Left renal pelvis (tissue), 4 donors: ENCODE data around the gene HSD17B8. TPM values are rescaled to one million over a fixed set of nuclear protein-coding genes. Genes with fewer than 3 reads are reported as not detected.

Experiments used
- DNase-seq, 4 donors: peaks; one replicate each; pipeline ENCODE4 v3.0.0-alpha.2; 2013; ENCODE audit warnings: low read depth in 4 of 4, low spot score in 3 of 4
- polyA plus RNA-seq, 4 donors: library from polyadenylated mRNA; unstranded; fragments of 120-200 nt; gene quantifications; one replicate each; pipeline ENCODE4 v1.2.1, GENCODE V29; 2013; ENCODE audit not compliant: insufficient read length in 4 of 4

HSD17B8 gene
- 10 to 100 TPM; 10.7 to 29.1 (median 22.2) TPM for polyA plus RNA-seq

- peak in 3 of 4 donors; percentile 79 to 85 (median 81) for DNase-seq
These were observed at the start of gene HSD17B8 for GRCh38 chr6:33204415-33205190. Gene HSD17B8, plus strand, starts transcription at chr6:33204655. Its CDS starts 14 bp downstream, at chr6:33204669.

DNA sequence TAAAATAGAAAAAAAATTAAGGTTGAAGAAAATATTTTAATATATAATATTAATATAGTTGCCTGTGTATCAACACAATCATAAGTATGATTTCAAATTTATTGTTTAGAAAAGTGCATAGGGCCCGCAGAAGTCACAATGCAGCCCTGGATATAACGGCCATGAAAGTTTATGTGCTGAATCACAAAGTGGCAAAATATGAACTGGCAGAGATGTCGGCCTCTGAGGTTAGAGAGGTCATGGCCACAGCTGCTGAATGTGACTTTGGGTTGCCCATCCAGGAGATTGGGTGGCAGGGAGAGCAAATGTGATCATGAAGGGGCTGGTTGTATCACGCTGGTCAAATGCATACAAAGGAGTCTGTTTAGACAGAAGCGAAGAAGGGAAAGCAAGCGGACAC, 47.9 kb upstream of the HSD17B8 start:
- no peak for DNase-seq

DNA sequence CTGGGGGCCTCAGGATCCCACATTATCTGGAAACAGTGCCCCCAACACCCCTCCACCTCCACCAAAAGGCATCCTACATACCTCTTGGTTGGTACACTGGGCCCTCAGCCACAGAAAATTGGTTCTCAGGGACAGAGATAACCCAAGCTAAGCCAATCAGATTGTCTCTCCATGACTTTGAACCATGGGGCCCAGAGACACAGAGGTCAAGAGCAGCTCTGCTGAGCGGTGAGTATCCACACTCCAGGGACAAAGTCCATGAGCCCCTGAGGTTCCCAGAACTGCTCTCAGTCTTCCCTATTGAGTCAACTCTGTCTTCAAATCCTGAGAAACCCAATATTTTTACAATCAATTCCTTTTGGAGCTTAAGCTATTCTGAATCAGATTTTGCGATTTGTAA, 47.5 kb upstream of the HSD17B8 start:
- DNase-seq: no peak

GRCh38 chr6:33160096-33160495, 44.4 kb upstream of the HSD17B8 start:
- no peak for DNase-seq

DNA sequence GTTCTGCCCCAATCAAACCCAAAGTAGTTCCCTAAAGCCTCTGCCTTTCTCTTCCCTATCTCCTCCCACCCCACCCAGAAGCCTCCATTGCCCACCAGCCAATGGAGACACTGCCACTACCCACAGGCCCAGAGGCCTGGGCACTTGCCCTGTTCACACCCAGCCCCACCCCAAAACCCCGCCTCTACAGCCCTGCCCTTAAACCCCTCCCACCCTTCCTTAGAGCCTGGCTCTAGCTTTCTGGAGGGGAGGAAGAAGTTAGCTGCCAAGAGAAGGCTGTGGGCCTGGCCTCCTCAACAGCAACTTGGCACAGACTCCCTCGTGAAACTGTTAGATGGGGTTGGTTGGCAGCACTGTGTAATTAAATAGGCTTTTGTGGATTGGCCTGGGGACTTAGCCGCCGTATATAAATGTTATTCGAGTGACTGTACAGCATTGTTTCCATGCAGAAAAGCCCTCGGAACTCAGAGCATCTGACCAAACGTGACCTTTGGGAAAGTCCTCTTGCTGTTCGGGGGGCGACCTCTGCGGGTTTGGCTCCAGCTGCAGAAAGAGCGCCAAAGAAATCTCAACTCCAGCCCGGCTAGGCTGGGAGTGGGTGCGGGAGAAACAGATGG, 43.6 kb upstream of the HSD17B8 start:
- no peak for DNase-seq

DNA sequence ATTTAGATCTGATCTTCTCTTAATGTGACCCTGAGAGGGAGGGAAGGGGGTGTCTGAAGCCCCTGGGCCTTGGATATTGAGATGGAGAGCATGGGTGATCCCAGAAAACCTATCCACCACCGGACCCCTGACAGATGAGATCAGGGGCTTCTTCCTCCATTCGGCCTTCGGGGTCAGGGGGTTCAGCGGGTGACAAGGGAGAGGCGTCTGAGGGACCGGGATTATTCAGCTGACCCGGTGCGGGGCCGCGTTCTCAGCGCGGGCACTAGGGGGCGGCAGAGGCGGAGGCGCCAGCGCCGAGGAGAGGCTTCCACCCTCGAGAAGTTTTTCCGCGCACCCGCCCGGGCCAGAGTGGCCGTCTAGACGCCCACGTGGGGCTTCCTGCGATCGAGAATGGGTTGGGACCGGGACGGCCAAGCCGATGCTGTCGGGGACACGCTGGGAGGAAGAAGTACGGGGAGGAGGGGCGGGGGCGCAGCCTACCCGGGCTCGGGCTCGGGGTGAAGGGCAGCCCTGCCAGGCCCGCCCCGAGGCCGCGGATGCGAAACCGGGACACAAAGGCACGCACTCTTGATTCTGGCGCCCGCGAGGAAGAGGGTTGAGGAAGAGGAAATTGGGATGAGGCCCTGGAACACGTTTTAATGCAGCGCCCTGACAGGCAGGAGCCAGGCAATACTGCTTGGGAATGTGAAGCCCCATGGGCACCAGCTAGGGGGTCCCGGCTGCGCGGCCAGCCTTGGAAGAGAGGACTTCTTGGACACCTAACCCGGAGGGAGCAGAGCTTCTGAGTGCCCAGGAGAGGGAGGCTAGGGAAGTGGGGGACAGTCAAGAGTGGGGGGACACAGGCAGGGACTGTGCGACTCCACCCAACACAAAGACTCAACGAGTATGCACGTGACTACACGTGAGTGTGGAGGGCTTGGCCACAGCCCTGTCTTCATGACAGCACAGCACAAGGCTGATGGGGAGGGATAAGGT, 42.8 kb upstream of the HSD17B8 start:
- peak in 2 of 4 donors; percentile 16 to 44 for DNase-seq

- DNase-seq: no peak
These were observed 40.9 kb upstream of the HSD17B8 start for GRCh38 chr6:33163540-33163939.

DNA sequence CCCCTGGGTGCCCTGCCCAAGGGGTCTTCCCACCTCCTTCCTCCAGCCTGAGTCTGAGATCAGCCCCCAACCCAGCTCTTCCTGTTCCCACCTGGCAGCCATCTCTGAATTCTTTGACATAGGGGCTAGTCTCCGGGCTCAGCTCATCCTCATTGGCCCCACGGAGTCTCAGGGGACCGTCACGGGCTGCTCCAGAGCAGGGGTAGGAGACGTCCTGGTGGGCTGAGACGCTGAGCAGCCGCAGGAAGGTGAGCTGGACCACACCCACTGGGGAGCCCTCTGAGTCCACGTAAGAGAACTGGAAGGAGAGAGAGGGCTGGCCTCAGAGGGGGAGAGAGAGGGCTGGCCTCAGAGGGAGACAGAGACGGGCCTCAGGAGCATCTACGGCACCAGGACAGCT, 40.3 kb upstream of the HSD17B8 start:
- no peak for DNase-seq

DNA sequence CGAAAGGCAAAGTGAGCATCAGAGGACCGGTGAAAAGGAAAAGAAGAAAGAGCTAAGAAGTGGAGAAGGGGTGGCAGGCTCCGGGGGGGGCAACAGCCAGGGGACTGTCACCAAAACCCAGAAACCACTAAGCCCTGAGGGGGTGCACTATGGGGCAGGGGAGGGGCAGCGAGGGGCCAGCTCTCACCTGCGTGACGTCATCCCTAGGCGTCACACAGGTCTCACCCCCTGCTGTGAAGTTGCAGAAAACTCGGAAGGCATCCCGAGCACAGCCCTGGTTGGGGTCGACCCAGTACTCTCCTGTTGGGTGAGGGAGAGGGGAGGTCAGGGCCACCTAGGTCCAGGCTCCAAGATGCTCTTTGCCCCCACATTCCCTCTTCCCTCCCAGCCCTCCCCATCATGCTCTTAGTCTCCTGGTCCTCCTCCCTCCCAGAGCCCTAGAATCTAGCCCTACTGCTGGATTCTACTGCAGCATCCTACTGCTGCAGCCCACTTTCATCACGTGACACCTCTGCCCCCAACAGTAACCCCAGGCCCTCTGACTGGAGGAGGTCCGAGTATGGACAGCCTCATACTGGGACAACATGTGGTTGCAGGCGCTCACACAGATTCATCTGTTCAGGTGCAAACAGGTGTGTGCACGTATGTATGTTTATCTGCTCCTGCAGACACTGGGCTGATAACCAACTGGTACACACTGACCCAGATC, 39.6 kb upstream of the HSD17B8 start:
- DNase-seq: no peak

DNA sequence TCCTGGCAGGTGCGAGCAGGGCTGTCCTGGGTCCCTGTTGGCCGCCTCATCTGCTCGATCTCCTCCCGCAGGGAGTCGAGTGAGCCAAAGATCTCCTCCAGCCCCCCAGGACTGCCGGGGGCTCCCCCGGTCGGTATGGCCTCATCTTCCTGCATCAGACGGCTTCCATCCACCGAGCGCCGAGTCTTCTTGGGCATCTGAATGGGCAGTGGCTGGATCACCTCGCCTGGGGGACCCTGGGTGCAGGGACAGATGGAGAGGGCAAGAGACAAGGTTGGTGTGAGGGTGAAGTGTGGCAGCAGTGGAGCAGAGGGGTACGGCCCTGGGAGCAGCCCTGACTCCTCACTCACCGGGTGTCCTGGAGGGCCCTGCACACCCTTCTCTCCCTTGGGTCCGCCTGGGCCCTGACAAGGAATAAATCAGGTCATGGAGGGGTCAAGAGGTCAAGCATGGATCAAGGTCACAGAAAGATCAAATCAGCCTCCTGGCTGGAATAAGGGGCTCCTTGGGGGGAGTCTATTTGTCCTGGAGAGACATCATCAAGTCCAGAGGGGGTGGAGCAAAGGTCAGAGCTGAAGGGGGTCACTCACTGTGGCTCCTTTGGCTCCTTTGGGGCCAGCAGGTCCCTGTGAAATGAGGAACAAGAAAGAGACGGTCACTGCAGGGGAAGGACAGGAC, 38.7 kb upstream of the HSD17B8 start:
- no peak for DNase-seq

DNA sequence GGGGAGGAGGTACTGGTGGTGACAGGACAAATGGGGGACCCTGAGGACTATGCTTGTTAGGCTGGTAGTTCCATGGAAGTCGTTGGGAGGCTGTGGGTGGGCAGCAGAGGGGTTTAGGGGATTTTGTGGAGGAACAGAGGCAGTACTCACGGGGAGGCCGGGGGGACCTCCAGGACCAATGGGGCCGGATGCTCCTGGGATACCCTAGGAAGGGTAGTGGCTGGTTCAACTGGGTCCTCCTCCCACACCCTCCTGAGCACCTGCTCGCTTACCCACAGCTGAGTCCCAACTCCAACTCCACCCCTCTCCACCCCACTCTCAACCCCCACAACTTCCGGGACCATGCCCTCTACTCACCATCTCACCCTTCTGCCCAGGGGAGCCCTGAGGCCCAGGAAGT, 38.1 kb upstream of the HSD17B8 start:
- no peak for DNase-seq

DNA sequence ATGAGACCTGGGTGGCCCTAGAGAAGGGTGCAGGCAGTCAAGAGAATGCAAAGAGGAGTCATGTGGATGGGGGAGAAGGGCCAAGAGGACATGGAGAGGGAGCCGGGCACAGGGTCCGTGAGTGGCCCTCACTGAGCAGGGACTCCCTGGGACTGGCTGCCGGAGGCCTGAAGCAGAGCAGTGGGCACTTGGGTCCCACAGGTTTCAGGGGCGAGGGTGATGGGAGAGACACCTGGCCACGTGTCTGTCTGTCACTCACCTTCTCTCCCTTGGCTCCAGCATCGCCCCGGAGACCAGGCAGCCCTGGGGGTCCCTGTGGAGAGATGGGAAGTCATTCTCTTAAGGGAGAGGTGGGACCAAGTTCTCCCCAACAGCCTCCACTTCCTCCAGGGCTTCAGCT, 37.6 kb upstream of the HSD17B8 start:
- DNase-seq: no peak

- DNase-seq: no peak
These were observed 36.8 kb upstream of the HSD17B8 start for GRCh38 chr6:33167374-33168283.

DNA sequence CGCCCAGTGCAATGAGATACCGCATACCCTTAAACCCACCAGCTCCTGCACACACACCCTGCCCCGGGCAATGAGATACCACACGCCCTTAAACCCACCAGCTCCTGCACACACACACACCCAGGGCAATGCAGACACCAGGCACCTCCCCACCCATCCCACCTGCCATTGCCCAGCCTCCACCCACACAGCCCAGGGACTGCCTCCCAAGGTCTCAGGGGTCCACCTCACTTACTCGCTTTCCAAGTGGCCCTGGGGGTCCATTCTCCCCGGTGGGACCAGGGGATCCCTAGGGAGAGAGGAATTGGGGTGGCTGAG, 36.2 kb upstream of the HSD17B8 start:
- no peak for DNase-seq

- no peak for DNase-seq
These were observed 35.8 kb upstream of the HSD17B8 start for GRCh38 chr6:33168639-33169038.

- no peak for DNase-seq
These were observed 34.9 kb upstream of the HSD17B8 start for GRCh38 chr6:33169291-33170175.

DNA sequence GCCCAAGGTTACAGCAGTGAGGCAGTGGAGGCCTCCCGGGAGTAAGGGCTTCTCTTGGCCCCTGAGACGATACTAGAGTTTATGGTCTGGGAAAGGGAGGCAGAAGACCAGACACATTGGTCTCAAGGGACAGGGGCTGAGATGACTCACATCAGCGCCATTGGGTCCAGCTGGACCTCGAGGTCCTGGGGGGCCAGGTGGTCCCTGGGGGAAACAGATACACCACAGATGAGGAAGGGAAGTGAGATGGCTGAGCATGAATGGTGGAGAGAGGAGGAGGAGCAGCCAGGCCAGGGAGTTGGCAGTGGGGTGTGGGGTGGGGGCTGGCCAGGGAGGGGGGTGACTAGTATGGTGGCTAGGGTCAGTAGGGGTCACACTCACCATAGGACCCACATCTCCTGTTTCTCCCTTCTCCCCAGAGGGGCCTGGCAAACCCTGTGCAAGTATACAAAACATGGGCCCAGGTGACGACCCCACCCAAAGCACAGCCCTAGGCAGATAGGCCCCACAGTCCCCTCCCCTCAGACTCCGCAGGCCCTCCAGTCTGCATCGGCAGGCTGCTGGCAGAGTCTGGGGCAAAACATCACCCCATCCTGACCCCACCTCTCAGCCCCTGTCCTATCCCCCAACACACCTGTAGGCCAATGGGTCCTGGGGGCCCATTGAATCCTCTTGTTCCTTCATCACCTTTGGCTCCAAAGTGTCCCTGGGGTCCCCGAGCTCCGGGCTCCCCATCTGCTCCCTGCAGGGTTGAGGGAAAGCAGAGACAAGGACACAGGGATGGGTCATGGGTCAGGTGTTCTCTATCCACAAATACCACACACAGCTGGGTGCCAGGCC, 34.1 kb upstream of the HSD17B8 start:
- DNase-seq: no peak
